Umbilical cord (tissue), 2 donors: ENCODE data around the gene ABLIM3. TPM values are rescaled to one million over a fixed set of nuclear protein-coding genes. Genes with fewer than 3 reads are reported as not detected.

Source experiments
- DNase-seq: peaks from one replicate; pipeline ENCODE4 v3.0.0-alpha.2; 2015; ENCODE audit warnings: low spot score
- total RNA-seq: library from RNA; depleted of rRNA; stranded (reverse); fragments of >200 nt; gene quantifications from one replicate; pipeline ENCODE4 v1.2.3, GENCODE V29; 2014; ENCODE audit warnings: low replicate concordance; ENCODE audit not compliant: insufficient read depth

ABLIM3 gene
- total RNA-seq, 1 donor from 2014 or later = 1.9 TPM

- no peak for DNase-seq
Observed at GRCh38 chr5:149304195-149305078, 163.1 kb downstream of the ABLIM3 start.

- no peak for DNase-seq
Observed at GRCh38 chr5:149309354-149309753, 168.1 kb downstream of the ABLIM3 start.

Other genes with a start within 250 kb of the ABLIM3 start
- gene SH3TC2, start 78.4 kb upstream of the ABLIM3 start, total RNA-seq = 5.8 TPM
- 0.72 TPM for gene AFAP1L1, start 130.4 kb downstream of the ABLIM3 start, total RNA-seq
- 14.9 TPM for gene GRPEL2, start 204.0 kb downstream of the ABLIM3 start, total RNA-seq
- 7.7 TPM for gene PCYOX1L, start 216.6 kb downstream of the ABLIM3 start, total RNA-seq
- not detected for gene IL17B, start 237.8 kb downstream of the ABLIM3 start, total RNA-seq